Testis (tissue), 3 donors: ENCODE data around the gene CIT. TPM values are rescaled to one million over a fixed set of nuclear protein-coding genes. Genes with fewer than 3 reads are reported as not detected.
"Not testable (repeated sequence)": the region's sequence is repeated elsewhere in the genome, so short reads cannot be mapped to it uniquely, and the experiment has no call there.

Experiments used
- DNase-seq: peaks from one replicate; pipeline ENCODE4 v3.0.0-alpha.2; 2019
- H3K27ac ChIP-seq, 2 donors: fragments of 200-600 bp; sonication (generic); one replicate each; pipeline ENCODE4 v1.5.1; 2019
- H3K27me3 ChIP-seq: fragments of 200-600 bp; sonication (generic); one replicate; pipeline ENCODE4 v1.5.1; 2019
- H3K36me3 ChIP-seq: fragments of 200-600 bp; sonication (generic); one replicate; pipeline ENCODE4 v1.5.1; 2017; ENCODE audit warnings: low read depth; ENCODE audit errors: missing control alignments
- H3K4me1 ChIP-seq: fragments of 200-600 bp; sonication (generic); one replicate; pipeline ENCODE4 v1.5.1; 2019
- H3K4me3 ChIP-seq, 2 donors: fragments of 200-600 bp; sonication (generic); one replicate each; pipeline ENCODE4 v1.5.1; 2017 to 2019
- H3K9me3 ChIP-seq: fragments of 200-600 bp; sonication (generic); one replicate; pipeline ENCODE4 v1.5.1; 2017
- CTCF ChIP-seq, 3 experiments: fragments of 450-650 bp in 2 of 3; fragments of 200-600 bp in 1 of 3; sonication (generic) in 1 of 3; IDR thresholded peaks; one replicate each; pipeline ENCODE4 v1.5.1; 2016 to 2019; ENCODE audit warnings: antibody characterized with exemption in 3 of 3, mild to moderate bottlenecking in 2 of 3, moderate library complexity in 1 of 3
- POLR2A ChIP-seq: fragments of 450-650 bp; IDR thresholded peaks from one replicate; pipeline ENCODE4 v1.6.1; 2017; ENCODE audit warnings: antibody characterized with exemption, mild to moderate bottlenecking, moderate library complexity
- WGBS, 2 donors: methylation state at CpG; one replicate each; pipeline ENCODE4 v1.1.5; 2018; 5-methylcytosine and 5-hydroxymethylcytosine counted together
- intact Hi-C: fragments of 100-400 bp; cut with DNase I; formaldehyde crosslinking; loops from one replicate; pipeline ENCODE4 v1.15.1; 2023; ENCODE audit warnings: low total_unique reads
- polyA plus RNA-seq: library from polyadenylated mRNA; stranded (reverse); fragments of 350-450 nt; fragmentation: Illumina TruSeq; extraction: RNeasy Lipid Tissue Mini Kit (QIAGEN cat#74804); gene quantifications from one replicate; pipeline ENCODE4 v1.2.3, GENCODE V29; 2014; ENCODE audit warnings: low read depth, low replicate concordance; ENCODE audit not compliant: insufficient read depth
- total RNA-seq, 2 donors: library from RNA; depleted of rRNA; stranded (reverse); fragments of >200 nt; gene quantifications; one replicate each; pipeline ENCODE4 v1.2.3, GENCODE V29; 2016

CIT gene
- total and polyA plus RNA-seq, 3 donors from 2014 or later, result 14.6 to 30.0 (median 20.0) TPM

- Histone ChIP-seq H3K36me3 (no peaks in the 10 kb centered on the region), H3K27ac (no peak overlapping the region), H3K9me3 (no peaks in the 10 kb centered on the region), H3K27me3 (no peaks in the 10 kb centered on the region), H3K4me1 (peaks cover 19% of the 10 kb centered on the region), H3K4me3 (no peak overlapping the region)
- 62 to 78% methylated on average over 4 of the region's 4 CpGs for WGBS, 2 donors
- intact Hi-C loops, result no loop called here
- no peak for DNase-seq
- TF ChIP-seq CTCF (IDR thresholded peaks at IDR 0.05), result no peak
- no peak for TF ChIP-seq POLR2A
These were observed 215.2 kb downstream of the CIT start for GRCh38 chr12:119661882-119662281.

- H3K27ac ChIP-seq, result no peak overlapping the region
- intact Hi-C loops, result no loop called here
- peaks cover 2% of the 10 kb centered on the region for H3K4me1 ChIP-seq
- H3K36me3 ChIP-seq, result no peaks in the 10 kb centered on the region
- TF ChIP-seq POLR2A (no peak), CTCF (IDR thresholded peaks at IDR 0.05) (no peak)
- no peaks in the 10 kb centered on the region for H3K27me3 ChIP-seq
- no peaks in the 10 kb centered on the region for H3K9me3 ChIP-seq
- WGBS, 2 donors, result 89 to 91% methylated on average over 5 of the region's 5 CpGs
- H3K4me3 ChIP-seq, result no peak overlapping the region
- DNase-seq, result no peak
These were observed 217.0 kb downstream of the CIT start for GRCh38 chr12:119660076-119660475.

- intact Hi-C loops, result no loop called here
These were observed 217.7 kb downstream of the CIT start for GRCh38 chr12:119659289-119659897.

GRCh38 chr12:119658166-119658565, 219.0 kb downstream of the CIT start:
- H3K27me3 ChIP-seq, H3K9me3 ChIP-seq, H3K36me3 ChIP-seq, H3K4me3 ChIP-seq, H3K27ac ChIP-seq, H3K4me1 ChIP-seq, DNase-seq, intact Hi-C loops: not testable (repeated sequence)
- 93% methylated on average over 6 of the region's 6 CpGs for WGBS, 2 donors

More at GRCh38 chr12:119659289-119659897, 217.7 kb downstream of the CIT start:
- no peaks in the 10 kb centered on the region for H3K27me3 ChIP-seq
- WGBS, 2 donors, result 52 to 55% methylated on average over 6 of the region's 6 CpGs
- DNase-seq, result peak; percentile 38
- H3K36me3 ChIP-seq, result no peaks in the 10 kb centered on the region
- H3K4me3 ChIP-seq, result no peak overlapping the region
- no peak overlapping the region for H3K27ac ChIP-seq
- no peaks in the 10 kb centered on the region for H3K9me3 ChIP-seq
- no peaks in the 10 kb centered on the region for H3K4me1 ChIP-seq
- TF ChIP-seq CTCF (IDR thresholded peaks at IDR 0.05), result peak; percentile 56 to 88 (median 74)
- no peak for TF ChIP-seq POLR2A

- H3K27ac ChIP-seq, H3K4me1 ChIP-seq, DNase-seq, H3K9me3 ChIP-seq, H3K27me3 ChIP-seq, H3K4me3 ChIP-seq, H3K36me3 ChIP-seq, intact Hi-C loops: not testable (repeated sequence)
- WGBS, 2 donors, result 90 to 97% methylated on average over 2 of the region's 2 CpGs
These were observed 220.1 kb downstream of the CIT start for GRCh38 chr12:119657001-119657400.

GRCh38 chr12:119652665-119653064, 224.5 kb downstream of the CIT start:
- intact Hi-C loops, result no loop called here
- no peaks in the 10 kb centered on the region for H3K4me1 ChIP-seq
- no peak for DNase-seq
- H3K4me3 ChIP-seq, result no peak overlapping the region
- no peaks in the 10 kb centered on the region for H3K9me3 ChIP-seq
- WGBS, 2 donors, result 63 to 64% methylated on average over 3 of the region's 3 CpGs
- TF ChIP-seq POLR2A (no peak), CTCF (IDR thresholded peaks at IDR 0.05) (no peak)
- H3K36me3 ChIP-seq, result no peaks in the 10 kb centered on the region
- H3K27ac ChIP-seq, result no peak overlapping the region
- no peaks in the 10 kb centered on the region for H3K27me3 ChIP-seq
